GM21619 (cell line): ENCODE data around the gene RPGR.

Source experiments
- ATAC-seq: cut with Tn5 transposase; IDR thresholded peaks from one replicate; pipeline ENCODE4 v1.9.1; 2021; ENCODE audit not compliant: unreplicated experiment

The RPGR gene

DNA sequence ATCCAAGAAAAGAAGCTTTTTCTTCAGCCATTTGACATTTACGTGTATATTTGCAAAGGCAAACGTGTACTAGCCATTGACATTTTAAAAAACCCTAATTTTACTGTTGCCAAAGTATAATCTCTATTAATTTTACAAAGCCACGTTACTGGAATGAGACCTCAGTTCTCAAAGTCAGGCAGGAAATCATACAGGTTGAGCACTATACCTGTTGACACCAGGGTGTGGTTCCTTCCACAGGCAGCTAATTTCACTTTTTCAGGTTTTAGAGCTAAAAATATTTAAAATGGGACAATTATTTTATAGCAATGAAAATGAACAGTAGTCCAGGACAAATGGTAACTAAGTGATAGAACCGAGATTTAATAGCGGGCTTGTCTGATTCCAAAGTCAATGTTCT, 6.5 kb downstream of the RPGR start:
- no peak for ATAC-seq

DNA sequence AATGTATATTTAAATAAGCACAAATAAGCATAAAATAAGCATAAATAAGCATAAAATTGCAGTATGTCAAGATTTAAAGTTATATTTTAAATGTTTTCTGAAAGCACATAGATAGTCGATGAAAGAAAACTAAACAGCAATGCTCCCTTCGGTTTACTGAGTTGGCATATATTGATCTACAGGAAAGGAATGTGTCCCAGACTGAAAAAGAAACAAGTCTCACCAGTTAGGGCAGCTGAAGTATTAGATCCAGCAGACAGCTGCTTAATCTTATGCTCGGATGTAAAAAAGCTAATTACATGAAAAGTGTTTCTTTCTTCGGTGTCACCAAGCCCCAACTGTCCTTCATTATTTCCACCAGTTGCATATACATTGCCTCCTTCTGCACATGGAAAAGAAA, 8.7 kb downstream of the RPGR start:
- no peak for ATAC-seq

DNA sequence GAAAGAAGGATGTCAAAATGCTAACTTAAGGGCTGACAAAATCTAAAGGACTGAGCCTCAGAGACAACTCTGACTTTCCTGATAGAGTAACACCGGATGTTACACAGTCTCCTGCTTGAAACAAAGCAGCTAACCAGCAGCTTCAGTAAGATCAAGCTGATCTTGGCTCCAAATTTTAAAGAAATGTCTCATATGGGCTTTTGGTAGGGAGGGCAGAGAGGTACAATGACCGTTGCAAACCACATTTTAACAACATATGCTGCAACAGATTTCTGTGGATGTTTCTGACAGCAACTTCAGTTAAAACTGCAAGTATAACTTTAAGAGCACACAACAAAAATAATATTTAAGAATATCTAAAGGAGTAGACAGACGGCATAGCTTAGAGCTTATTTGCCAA, 9.1 kb downstream of the RPGR start:
- ATAC-seq = no peak

DNA sequence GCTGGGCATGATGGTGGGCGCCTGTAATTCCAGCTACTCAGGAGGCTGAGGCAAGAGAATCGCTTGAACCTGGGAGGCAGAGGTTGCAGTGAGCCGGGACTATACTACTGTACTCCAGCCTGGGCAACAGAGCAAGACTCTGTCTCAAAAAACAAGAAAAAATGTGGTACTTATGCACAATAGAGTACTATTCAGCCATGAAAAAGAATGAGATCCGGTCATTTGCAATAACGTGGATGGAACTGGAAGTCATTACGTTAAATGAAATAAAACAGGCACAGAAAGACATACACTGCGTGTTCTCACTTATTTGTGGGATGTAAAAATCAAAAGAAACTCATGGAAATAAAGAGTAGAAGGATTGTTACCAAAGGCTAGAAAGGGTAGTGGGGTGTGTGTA, 12.1 kb downstream of the RPGR start:
- no peak for ATAC-seq

DNA sequence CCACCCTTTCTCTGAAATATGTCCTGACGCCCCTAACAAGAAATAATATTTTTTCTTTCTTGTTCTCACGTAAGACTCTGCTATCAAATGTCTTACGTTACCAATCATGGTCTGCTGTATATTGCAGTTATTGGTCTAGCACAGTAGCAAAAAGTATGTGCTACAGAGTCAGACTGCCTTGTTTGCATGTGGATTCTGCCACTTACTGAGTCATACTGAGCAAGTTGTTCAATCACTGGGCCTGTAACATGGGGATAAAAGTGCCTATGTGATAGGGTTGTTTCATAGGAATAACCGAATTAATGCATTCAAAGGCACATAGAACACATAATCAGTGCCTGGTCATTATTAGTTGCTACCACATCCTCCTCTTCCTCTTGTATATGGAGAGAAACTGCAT, 14.1 kb downstream of the RPGR start:
- no peak for ATAC-seq

DNA sequence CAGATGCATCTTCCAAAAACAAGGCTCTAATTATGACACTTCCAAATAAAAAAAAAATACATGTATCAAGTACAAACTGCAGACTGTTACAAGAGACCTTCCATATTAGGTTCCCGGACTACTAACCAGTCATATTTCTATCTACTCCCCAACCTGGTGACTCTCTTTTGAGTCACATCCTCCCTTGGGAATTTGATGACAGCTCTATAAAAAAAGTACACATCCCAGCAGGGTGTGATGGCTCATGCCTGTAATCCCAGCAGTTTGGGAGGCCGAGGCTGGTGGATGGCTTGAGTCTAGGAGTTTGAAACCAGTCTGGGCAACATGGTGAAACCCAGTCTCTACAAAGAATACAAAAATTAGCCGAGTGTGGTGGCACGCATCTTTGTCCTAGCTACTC, 14.9 kb downstream of the RPGR start:
- no peak for ATAC-seq

DNA sequence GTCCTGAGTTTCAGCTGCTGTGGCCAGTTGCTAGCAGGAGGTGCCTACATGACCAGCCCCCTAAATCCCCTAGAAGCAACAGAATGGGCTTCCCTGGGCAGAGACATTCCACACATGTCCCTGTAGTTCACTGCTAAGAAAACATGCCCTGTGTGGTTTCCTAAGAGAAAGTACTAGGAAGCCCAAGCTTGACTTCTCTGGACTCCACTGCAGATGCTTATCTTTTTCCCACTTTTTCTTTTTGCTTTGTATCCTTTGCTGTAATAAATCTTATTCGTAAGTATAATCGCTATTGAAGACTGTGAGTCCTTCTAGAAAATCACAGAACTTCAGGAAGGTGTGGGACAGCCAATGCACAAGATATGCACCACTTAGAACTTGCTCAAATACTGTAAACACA, 15.6 kb downstream of the RPGR start:
- ATAC-seq = no peak

DNA sequence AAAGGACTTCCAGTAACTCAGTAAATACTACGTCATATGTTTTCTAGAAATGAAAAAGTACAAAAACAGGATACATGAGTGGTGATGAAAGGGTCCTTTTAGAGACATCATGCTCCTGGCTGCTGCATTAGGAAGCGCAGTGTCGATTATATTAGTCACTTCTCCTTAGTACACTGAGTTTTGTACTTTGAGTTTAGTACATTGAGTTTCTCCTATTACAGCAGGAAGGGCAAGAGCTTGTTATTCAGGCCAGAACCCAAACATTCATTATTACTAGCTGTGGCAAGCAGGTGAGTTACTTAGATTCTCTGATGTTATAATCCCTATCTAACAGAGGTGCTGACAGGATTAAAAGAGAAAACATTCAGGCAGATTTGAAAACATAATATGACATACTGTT, 21.3 kb downstream of the RPGR start:
- no peak for ATAC-seq

DNA sequence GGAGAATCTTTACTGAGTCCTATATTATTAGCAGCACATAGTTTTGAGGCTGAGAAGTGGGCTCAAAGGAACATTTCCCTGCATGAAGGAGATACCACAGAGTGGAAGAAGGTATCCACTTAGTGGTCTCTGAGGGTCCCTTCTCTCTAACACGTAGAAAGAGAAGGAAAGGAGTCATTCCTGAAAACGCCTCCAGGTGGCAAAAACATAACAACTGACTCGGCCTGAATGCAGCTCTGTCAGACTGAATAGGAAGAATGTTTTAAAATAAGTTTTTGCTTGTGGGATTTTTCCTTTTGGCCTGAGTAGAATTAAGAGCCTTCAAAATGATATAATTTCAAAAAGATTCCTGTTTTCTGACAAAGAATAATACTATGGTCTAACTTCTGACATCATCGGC, 23.3 kb downstream of the RPGR start:
- ATAC-seq = no peak

DNA sequence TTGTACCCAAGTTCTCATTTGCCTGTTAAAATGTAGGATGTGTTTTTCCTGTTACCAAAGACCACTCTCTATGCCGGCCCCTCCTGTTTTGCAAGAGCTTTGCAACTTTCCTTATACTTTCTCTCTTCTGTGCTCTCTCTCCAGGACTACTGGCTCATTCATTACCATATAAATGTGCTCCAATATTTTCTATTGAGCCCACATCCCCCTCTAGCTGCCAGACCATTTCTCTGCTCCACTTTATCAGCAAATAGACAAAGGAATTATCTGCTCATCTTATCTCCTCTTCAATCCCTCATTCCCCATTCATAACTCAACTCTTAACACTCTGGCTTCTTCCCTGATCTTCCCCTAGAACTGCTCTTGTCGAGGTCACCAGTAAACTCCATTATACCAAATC, 33.6 kb downstream of the RPGR start:
- no peak for ATAC-seq

DNA sequence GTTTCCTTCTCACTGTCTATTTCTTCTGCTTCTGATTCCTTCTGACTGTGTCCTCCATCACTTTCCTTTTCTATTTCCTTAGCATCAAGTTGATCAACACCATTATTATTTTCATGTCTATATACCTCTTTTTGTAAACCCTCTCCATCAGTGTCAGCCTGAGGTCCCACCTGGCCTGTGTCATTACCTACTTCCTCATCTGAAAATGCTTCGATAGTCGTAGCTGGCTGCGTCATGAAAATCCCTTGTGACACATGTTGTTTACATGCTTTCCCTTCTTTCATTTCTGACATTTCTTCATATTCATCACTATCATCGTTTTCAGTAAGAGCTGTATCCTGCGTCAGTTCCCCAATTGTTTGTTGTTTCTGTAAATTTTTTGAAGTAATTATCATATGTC, 39.6 kb downstream of the RPGR start:
- no peak for ATAC-seq

DNA sequence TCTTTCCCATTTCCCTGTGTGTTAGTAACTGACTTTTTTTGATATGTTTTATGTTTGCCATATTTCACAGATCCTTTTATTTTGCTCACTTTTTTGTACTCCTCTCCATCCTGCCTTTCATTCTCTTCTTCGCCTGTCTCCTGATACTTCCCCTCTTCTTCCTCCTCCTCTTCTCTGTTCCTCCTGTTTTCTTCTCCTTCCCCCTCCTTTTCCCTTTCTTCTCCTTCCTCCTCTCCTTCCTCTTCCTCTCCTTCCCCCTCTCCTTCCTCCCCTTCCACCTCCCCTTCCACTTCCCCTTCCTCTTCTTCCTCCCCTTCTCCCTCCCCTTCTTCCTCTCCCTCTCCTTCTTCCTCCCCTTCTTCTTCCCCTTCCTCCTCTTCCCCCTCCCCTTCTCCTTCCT, 41.7 kb downstream of the RPGR start:
- ATAC-seq = no peak

DNA sequence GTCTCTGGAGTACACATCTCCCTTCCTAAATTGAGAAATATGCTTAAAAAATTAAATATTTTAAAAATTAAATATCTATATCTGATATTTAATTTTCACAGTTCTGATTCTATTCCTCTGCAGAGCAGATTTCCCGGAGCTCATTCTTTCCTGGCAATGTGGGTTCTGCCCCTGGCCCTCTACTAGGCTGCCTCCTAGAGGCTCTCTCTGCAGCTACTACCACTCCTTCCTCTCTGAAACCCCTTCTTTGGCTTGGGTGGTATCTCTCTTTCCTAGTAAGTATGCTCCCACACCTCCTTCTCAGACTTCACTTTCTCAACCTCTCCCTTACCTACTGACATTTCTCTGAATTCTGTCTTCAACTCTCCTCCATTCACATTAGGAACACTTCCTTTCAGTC, 45.3 kb downstream of the RPGR start:
- no peak for ATAC-seq

DNA sequence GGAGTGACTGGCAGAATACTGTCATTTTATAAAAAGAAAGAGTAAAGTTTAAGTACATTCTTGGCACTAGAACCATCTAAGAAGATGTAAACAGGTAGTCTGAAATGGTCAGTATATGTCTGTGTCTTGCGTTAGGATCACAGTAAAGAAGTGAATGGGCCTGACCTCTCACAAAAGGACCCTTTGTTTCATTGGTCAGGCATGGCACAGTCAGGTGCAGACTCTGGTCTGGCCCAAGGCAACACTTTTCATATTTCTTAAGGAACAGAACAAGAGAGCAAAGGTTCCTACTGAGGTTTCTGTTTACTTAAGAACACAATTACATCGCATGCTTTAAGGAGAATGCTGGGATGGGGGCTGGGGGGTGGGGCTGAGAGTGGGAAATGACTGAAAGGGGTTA, 48.1 kb downstream of the RPGR start:
- ATAC-seq = no peak

DNA sequence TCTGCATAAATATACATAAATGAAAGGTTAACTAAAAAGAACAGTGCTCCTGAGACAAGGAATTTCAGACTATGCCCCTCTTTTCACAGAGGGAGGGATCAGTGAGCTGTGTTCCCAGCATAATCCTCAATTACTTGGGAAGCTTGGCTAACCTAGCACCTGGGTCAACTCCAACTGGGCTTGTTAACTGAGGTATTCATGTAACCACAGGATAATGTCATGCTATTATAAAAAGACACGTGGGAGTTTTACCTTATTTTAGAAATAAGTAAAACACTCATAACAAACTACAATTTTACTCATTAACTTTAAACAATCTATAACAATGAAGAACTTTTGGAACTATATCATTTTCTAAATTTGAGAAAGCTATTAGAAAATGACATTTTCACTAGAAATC, 48.6 kb downstream of the RPGR start:
- ATAC-seq = no peak

DNA sequence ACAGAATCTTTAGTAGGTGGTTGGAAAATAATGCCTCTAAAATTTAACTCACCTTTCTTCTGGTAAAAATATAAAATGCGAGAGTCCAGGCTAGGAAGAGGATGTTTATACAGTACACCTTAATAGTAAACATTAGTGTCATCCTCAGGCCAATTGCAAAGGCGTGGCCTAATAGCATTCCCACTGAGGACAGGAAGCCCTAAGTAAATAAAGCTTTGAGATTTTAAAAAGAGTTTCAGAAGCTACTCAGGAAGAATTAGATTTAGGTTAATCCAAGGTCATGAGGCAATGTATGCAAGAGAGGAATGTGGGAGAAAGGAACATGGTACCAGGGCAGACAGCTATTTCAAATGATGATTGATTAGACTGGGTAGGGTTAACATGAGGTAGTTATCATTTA, 49.5 kb downstream of the RPGR start:
- ATAC-seq = no peak

DNA sequence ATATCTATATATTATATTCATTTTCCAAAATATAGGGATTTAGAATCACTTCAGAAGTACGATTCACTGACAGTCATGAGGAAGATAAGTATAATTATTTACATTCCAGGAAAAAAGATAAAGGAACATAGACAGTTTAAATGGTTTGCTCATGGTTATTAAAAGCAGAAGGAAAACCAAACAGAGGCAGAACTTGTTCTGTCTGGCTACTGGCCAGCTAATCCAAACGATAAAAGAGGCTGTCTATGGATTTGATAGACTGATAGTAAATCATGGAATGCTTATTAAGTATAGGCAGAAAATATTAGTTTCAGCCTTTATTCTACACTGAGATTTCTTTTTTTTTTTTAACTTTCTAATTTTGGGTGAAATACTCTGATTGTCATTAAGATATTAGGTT, 50.2 kb downstream of the RPGR start:
- no peak for ATAC-seq

DNA sequence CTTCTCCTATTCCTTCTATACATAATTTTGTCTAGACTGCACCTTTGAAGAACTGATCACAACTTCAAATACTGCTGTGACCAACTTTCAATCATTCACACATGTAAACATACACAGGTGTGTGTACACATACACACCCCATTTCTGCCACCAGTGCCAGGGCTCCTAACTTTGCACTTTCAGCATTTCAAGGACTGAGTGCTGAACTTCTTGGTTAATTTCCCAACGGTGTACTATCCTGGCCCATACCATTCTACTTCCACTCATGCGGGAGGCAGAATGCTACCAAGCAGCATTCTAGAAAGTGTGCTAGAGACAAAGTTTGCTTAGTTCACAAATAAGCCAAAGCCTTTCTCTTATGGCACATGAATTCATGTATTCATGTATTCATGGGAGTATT, 51.2 kb downstream of the RPGR start:
- no peak for ATAC-seq

DNA sequence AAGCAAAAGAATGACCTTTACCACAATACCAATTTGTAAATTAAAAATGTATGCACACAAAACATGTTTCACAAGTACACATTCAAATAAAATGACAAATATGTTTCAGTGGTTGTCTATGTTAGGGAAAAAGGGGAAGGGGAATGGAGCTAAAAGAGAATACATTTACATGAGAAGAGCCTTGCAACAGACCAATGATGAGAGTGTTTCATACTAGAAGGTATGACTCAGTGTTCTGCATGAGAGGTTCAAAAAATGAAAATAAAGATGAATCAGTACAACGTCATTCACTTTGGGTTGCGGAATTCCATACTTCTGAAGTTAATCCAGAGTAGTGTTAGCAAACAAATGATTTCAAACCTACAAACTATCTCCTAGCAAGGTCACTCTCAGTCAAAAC, 51.7 kb downstream of the RPGR start:
- peak; percentile 42 for ATAC-seq

DNA sequence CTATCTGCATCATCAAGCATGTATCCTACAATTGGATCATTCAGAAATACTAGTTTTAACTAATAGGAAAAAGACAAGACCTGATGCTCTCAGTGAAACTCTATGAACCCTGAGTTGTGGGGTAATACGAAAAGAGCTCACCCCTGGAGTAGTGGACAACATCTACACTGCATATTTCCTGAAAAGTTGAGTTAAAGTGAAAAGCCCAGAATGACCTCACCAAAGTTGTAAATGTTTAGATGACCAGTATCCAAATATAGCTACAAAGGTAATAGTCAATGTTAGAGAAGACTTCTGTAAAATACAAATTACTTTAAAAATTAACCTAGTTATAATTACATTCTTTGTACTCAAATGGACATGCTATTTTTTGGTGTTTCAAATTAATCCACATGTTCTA, 53.9 kb downstream of the RPGR start:
- peak; percentile 54 for ATAC-seq

DNA sequence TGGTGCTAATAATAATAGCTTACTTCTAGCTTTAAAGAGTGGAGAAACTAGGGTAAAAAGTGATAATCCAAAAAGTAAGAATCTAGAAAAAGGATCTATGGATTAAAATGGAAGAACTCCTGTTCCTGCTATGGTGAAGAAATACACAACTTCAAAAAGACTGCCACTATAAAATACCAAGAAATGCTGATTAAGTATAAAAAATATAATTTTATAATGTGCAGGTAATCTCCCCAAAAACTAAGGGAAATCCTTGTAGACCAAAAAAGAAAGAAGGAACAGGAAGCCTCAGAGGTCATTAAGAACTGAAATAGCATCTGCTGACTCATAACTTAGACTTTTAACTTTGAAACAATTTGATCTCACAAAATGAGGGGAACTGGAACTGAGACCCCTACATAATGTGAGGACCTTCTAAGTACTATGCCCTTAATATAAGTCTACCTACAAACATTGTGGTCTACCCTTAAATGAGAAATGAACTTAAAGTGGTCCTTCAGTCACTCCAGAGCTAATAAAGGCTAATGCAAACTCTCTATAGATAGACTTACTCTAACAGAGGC, 56.1 kb downstream of the RPGR start:
- ATAC-seq = peak; percentile 47

DNA sequence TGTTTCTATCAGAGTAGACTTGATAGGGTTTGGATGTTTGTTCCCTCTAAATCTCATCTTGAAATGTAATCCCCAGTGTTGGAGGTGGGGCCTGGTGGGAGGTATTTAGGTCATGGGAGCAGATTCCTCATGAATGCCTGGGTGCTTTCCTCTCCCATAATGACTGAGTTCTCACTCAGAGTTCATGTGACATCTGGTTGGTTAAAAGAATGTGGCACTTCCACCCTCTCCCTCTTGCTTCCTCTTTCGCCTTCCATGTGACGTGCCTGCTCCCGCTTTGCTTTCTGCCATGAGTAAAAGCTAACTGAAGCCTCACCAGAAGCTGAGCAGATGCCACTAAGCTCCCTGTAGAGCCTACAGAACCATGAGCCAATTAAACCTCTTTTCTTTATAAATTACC, 59.3 kb downstream of the RPGR start:
- ATAC-seq = no peak

DNA sequence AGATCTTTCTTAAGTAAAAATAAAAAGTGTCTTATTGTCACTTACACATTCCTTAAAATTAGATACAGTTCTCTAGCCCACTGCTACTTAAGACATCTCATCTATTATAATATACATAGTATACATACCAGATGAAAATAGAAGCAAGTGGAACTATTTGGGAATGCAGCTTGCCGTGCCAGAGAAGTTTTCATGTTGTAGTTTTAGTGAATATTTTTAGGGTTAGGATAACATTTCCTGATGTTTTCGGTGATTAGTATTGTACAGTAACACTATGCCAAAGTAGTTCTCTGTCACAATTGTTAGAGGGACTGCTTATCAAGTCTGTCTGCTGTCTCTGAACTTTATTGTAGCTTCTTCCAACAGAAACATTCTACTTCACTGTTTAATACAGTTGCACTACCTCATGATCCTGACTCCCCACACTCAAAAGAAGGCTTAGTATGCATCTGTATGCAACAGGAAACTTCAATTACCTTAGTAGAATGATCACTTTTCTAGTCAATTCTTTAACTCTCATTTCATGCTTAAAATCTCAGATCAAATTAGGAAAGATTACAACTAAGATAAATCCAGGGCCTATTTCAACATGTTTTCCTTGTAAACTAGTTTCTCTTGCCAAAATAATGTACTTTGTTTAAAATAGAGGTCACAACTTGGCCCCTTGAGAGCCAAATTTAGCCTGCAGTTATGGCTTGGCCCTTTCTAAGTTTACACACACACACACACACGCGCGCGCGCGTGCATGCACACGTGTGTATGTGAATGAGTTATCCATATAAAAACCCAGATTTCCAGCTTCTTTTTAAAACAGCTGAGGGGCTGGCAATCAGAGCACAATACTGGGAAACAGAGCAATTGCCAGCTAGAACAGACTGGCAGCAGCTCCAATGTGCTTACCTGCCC, 64.3 kb downstream of the RPGR start:
- ATAC-seq = no peak
